HK-2 (cell line): ENCODE measurements around the gene SLC26A8.
"Not testable (repeated sequence)": the region's sequence is repeated elsewhere in the genome, so short reads cannot be mapped to it uniquely, and the experiment has no call there.

ENCODE experiments used
- DNase-seq: peaks from one replicate; pipeline ENCODE4 v3.0.0-alpha.2; 2018; ENCODE audit not compliant: unreplicated experiment

Gene SLC26A8

DNA sequence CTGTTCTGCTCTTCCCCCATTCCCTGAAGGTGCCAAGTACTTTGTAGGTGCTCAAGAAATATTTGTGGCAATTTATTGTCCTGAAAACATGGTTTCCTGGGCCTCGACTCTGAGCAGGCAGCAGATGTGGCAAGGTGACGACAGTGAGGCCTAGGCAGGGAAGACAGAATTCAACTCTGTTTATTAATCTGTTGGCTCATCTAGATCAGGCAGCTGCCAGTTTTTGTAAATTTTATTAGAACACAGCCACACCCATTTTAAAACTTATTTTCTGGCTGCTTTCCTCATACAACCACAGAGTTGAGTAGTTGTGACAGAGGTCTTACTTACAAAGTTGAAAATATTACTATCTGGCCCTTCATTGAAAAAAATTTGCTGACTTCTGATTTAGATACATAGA is 27.7 kb upstream of the SLC26A8 start:
- no peak for DNase-seq

GRCh38 chr6:36050947-36051710 is 26.7 kb upstream of the SLC26A8 start:
- no peak for DNase-seq

- no peak for DNase-seq
Observed at GRCh38 chr6:36050305-36050704, 25.9 kb upstream of the SLC26A8 start.

GRCh38 chr6:36049582-36049981 is 25.1 kb upstream of the SLC26A8 start:
- DNase-seq: no peak

- no peak for DNase-seq
Observed at GRCh38 chr6:36042618-36043260, 18.3 kb upstream of the SLC26A8 start.

DNA sequence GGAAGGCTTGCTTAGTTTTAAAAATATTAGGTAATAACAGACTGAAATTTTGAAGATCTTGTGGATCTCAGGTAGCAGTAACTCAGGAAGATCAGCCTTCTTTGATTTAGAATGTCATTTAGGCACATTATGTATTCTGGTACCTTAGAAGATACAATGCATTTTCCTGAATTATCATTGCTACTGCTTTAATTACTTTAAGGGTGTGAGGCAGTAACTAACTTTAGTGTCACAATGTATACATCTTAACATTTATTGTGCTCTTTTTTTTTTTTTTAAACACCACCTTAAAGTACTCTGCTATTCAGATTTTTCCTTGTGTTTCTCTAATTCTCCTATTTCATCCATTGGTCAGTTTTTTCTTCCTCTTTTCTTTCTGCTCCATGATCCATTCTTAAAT is 16.5 kb upstream of the SLC26A8 start:
- no peak for DNase-seq

DNA sequence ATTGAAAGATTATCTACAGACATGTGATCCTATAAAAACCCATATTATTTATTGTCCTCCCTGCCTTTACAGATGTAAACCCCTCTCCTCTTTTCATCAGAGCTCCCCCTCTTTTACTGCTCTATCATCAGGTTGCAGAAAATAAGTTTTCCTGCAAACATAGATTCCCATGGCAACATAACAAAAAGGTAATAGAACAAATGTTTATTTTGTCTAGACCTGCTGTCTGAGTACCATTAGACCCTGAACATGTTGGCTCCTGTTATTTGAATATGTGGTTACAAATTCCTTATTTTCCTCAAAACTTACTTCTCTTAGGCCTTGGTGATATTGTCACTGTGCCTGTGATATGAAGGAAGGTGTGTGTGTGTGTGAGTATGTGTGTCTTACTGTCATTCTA is 14.7 kb upstream of the SLC26A8 start:
- DNase-seq: no peak

DNA sequence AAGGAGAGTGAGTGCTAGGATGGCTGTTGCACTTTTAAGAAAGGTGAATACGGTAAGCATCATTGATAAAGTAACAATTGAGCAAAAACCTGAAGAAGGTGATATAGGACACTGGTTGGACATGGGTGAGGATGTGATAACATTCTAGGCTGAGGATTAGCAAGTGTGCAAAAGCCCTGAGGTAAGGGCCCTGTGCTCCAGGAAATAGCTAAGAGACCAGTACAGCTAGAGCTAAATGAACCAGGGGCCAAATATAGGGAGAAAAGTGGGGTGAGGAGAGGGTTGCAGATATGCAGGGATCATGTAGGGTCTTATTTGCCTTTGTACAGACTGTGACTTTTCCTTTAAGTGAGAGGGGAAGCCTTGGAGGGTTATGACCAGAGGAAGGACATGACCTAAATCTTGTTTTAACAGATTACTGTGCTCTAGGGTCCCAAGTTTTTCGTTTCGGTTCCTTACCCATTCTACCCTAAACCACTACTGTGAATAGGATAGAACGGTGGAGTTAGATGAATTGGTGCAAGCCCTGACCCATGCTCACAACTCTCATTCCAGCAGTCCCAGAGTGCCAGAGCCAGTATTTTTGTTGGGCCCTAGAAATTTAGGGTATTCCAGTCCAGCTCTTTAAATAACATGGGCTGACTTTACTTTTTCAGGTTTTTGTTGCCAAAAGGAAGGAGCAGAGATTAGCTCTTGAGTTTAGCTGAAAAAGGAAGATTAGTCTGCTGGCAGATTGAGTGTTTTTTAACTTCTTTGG is 13.9 kb upstream of the SLC26A8 start:
- no peak for DNase-seq

- no peak for DNase-seq
Observed at GRCh38 chr6:36035225-36035624, 10.8 kb upstream of the SLC26A8 start.

DNA sequence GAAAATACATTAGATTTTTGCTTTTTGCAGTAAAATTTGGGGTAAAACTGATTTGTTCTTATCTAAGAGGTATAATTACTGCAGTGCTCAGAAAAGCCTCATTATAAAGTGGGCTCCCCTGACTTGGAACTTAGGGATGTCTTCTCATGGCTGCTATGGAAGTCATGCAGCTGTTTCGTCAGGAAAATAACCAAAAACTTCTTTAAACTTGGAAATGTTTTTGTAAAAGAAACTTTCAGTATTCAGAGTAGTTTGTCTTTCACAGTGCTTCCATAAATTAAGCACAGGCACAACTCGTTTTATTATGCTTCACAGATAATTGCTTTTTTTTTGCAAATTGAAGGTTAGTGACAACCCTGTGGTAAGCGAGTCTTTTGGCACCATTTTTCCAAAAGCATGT is 10.0 kb upstream of the SLC26A8 start:
- no peak for DNase-seq

GRCh38 chr6:36033935-36034334 is 9.5 kb upstream of the SLC26A8 start:
- DNase-seq: no peak

- not testable (repeated sequence) for DNase-seq
Observed at GRCh38 chr6:36033144-36033543, 8.7 kb upstream of the SLC26A8 start.

DNA sequence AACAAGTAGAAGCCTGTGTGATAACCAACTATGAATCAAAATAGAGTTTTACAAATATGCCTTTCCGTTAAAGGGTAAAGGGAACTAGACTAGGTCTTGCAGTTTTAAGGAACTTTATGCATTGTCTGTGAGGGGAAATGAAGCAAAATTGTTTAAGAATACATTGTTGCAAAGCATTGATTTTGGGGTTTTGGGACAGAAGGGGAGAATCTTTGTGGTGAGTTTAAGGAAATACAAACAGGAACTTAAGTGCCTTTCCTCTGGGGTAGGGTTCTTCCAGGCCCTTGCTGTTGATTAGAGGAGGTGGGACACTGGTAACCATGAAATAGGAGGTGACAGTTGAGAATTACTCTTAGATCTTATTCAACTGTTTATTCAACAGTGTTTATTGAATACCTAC is 7.8 kb upstream of the SLC26A8 start:
- no peak for DNase-seq

DNA sequence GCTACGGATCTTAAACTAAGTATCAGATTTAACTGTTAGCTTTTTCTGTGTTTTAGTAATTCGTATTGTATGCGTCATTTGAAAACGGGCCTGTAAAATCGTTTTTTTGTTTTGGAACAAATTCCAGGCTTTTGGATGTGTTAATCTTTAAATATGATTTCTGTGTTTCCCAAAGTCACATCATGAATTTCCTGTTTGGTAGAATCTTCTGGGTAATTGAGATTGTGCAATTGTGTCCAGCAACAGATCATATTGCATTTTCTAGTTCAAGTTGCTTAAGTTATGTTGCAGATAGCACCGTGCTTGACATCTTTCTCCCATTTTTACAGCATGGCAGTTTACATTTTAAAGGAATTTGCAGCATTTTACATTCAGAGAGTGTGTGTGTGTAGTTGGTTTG is 5.0 kb upstream of the SLC26A8 start:
- DNase-seq: no peak

DNA sequence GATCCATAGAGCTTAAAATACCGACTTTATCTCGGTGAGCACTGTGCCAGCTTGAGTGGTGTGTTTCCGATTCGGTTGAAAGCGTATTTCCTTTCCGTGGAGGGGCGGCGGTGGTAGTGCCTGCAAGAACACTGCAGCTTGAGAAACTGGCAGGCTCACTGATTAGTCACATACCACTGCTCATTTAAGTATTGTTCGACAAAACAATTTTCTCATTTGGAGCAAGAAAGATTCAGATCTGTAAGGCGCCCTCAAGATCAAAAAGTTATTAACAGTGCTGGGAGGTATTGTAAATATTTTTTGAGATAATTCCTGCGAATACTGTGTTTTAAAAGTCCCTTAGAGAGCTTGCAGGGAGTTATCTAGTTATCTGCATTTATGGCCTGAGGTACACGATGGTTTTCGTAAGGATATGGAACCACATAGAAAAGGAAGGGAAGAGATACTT is 4.5 kb upstream of the SLC26A8 start:
- peak; percentile 55 for DNase-seq

DNA sequence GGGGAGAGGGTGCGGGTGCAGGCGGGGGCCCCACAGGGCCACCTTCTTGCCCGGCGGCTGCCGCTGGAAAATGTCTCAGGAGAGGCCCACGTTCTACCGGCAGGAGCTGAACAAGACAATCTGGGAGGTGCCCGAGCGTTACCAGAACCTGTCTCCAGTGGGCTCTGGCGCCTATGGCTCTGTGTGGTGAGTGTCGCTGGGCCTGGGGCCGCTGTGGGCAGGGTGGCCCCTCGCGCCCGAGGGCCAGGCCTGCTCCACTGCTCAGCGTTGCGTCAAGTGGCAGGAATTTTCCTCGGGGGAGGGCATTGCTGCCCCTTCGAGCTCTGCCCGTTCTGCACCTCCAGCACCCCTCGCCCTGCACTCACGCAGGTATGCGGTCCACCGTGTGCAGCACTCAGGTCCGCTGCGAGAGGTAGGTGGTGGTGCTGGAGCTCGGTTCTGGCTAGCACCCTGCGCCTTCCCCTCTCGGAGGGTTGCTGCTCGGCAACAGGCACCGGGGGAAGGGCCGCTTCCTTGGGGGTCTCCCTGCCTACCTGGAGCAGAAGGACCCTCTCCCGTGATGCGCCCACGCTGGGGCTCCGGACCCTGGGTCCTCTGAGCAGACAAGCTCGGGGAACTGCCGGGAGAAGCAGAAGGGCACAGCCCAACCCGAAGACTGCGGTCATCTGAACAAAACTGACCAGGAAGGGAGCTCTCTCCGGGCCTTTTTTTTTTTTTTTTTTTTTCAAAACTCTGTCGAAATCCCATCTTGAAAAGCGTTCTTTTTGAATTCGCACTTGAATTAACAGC is 3.8 kb upstream of the SLC26A8 start:
- peak; percentile 48 for DNase-seq

- DNase-seq: peak; percentile 98
Observed at GRCh38 chr6:36027501-36028087, 3.2 kb upstream of the SLC26A8 start, which contains the start of gene MAPK14. Gene MAPK14 (plus strand): TSS chr6:36027808. CDS start chr6:36028158, 350 bp downstream.

GRCh38 chr6:36025932-36026327 is 1.5 kb upstream of the SLC26A8 start:
- no peak for DNase-seq

DNA sequence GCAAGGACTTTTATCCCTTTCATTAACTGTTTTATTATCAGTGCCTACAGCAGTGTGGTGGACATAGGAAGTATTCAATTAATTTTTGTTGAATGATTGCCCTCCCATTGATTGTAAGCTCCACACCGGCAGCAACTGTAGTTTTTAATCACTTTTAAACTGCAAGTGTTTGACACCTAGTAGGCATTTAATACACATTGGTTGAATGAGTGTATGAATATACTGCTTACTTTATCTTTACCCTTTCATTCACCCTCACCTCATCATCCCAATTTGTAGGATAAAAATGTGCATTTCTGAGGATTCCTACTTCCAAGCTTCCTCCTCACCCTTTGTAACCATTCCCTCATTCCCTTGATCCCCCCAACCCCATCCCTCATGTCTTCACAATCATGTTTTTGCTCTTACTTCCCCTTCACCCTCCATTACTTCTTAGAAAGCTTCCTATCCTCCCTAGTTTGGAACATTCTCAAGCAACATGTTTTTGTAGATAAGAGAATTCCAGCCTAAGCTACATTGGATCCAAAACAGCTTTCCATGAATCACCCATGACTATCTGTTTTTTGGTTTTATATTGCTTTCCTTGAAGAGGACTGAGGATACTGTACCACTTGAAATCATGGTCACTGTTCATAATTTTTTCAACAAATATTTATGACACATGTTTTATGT is 955 bp upstream of the SLC26A8 start:
- DNase-seq: no peak

DNA sequence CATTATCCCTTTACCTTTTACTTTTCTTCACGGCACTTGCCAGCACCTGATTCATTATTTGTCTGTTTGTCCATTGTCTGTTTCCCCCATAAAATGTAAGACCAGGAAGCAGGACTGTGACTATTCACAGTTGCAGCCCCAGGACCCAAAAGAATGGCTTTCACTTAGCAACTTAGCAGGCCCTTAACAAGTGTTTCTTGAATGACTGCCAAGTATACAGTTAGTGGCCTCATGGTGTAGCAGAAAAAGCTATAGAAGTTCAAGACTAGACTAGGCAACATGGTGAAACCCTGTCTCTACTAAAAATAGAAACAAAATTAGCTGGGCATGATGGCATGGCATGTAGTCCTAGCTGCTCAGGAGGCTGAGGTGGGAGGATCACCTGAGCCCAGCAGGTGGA is 4.3 kb downstream of the SLC26A8 start:
- no peak for DNase-seq

DNA sequence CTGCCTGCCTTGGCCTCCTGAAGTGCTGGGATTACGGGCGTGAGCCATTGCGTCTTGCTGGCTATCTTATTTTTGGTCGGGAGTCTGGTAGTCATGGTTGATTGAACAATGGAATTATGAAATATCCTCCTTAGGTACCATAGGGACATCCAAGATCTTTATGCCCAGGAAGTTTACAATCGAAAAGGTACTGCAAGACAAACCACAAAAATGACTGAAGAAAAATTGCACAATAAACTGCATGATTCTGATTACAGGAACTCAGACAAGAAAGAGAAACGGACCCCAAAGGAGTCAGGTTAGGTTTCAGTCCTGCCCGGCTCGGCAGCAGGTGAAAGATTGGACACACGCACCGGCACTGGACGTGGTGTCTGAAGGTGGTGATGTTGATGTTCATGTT is 5.3 kb downstream of the SLC26A8 start:
- no peak for DNase-seq
